ENCODE measurements around the gene PLCL2. TPM values are rescaled to one million over a fixed set of nuclear protein-coding genes. Genes with fewer than 3 reads are reported as not detected.

Gene PLCL2
- total RNA-seq, 1 experiment from 2014 or later = 32.1 TPM

DNA sequence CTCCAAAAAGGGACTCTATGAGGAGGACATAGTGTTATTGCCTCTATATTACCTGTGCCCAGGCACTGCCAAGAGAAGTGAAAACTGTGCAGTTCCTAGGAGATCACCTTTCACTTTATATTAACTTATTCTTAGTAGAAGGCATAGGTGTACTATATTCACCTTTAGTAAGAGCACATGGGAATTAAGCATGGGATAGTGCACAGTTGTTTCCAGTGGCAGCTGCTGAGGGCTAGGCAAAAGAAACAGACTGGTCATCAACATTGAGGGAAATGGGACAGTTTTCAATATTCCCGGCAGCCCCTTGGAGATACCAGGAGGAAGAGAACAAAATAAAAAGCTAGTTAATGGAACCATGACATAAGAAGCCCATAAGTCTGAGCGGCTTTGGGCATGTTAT lies 100.9 kb downstream of the PLCL2 start:
- no peak overlapping the region for H3K27ac Mint-ChIP-seq

More for the DNA sequence above, 100.9 kb downstream of the PLCL2 start:
- Histone ChIP-seq H3K23me2 (ENCODE audit: insufficient read length, low read depth, low read length, poor library complexity, severe bottlenecking) (no peaks in the 10 kb centered on the region), H3K4ac (ENCODE audit: low read depth, low read length) (no peak overlapping the region), H4K20me1 (ENCODE audit: control insufficient read depth, insufficient read depth, insufficient read length) (no peaks in the 10 kb centered on the region), H3K4me1 (ENCODE audit: insufficient read depth, low read length) (no peaks in the 10 kb centered on the region), H3K9ac (ENCODE audit: extremely low read depth, insufficient read length, low read length) (no peak overlapping the region), H2BK20ac (ENCODE audit: low read depth, low read length, poor library complexity, severe bottlenecking) (no peak overlapping the region), H3K18ac (ENCODE audit: insufficient read length, low read depth, low read length) (no peak overlapping the region), H2AFZ (ENCODE audit: low read length) (no peak overlapping the region), H2BK15ac (ENCODE audit: low read depth, low read length) (no peak overlapping the region), H3K27ac (ENCODE audit: insufficient read length, low read depth, low read length) (no peak overlapping the region), H3K79me1 (ENCODE audit: insufficient read depth, low read depth, low read length, poor library complexity, severe bottlenecking) (peaks cover 6% of the 10 kb centered on the region), H4K5ac (ENCODE audit: insufficient read length, low read depth, low read length) (no peak overlapping the region), H2BK12ac (ENCODE audit: insufficient read length, low read depth, low read length) (no peak overlapping the region), H3T11ph (ENCODE audit: low read length) (no peak overlapping the region), H3K23ac (ENCODE audit: insufficient read length, low read depth, low read length) (no peak overlapping the region), H3K9me3 (ENCODE audit: control insufficient read depth, low read depth, low read length) (no peaks in the 10 kb centered on the region), H4K91ac (ENCODE audit: insufficient read length, low read depth, low read length) (no peak overlapping the region), H2AK5ac (ENCODE audit: insufficient read length, low read length) (no peak overlapping the region), H3K56ac (ENCODE audit: insufficient read length, low read depth, low read length) (no peak overlapping the region), H3K79me2 (ENCODE audit: insufficient read depth, low read length) (0 out of 2 replicates have a peak, but pooled peaks cover 1% of the 10 kb centered on the region), H3K4me2 (ENCODE audit: insufficient read depth, insufficient read length, low read length) (no peak overlapping the region), H2BK120ac (ENCODE audit: low read depth, low read length, poor library complexity, severe bottlenecking) (no peak overlapping the region), H3K14ac (ENCODE audit: insufficient read depth, low read length) (no peak overlapping the region), H2BK5ac (ENCODE audit: insufficient read length, low read length) (no peak overlapping the region), H3K27me3 (ENCODE audit: insufficient read depth, low read length) (no peaks in the 10 kb centered on the region), H4K8ac (replicated peaks; ENCODE audit: insufficient read length, low read depth, low read length) (no peak overlapping the region)
- Mint-ChIP-seq H3K36me3 (ENCODE audit: insufficient read depth in 1 of 3, low read depth in 3 of 3) (peaks cover 1 to 11% (median 7%) of the 10 kb centered on the region in 3 experiments; a peak in 4 of 7 replicates), H3K4me3 (no peak overlapping the region), H3K27me3 (ENCODE audit: low read depth) (peaks cover 27% of the 10 kb centered on the region), H3K9me3 (peaks cover 7% of the 10 kb centered on the region in 2 experiments), H3K4me1 (peaks cover 3 to 9% of the 10 kb centered on the region in 2 experiments; a peak in 2 of 4 replicates)
- TF ChIP-seq, protein P1, sequence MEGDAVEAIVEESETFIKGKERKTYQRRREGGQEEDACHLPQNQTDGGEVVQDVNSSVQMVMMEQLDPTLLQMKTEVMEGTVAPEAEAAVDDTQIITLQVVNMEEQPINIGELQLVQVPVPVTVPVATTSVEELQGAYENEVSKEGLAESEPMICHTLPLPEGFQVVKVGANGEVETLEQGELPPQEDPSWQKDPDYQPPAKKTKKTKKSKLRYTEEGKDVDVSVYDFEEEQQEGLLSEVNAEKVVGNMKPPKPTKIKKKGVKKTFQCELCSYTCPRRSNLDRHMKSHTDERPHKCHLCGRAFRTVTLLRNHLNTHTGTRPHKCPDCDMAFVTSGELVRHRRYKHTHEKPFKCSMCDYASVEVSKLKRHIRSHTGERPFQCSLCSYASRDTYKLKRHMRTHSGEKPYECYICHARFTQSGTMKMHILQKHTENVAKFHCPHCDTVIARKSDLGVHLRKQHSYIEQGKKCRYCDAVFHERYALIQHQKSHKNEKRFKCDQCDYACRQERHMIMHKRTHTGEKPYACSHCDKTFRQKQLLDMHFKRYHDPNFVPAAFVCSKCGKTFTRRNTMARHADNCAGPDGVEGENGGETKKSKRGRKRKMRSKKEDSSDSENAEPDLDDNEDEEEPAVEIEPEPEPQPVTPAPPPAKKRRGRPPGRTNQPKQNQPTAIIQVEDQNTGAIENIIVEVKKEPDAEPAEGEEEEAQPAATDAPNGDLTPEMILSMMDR (conservative IDR thresholded peaks at IDR 0.05) = no peak
- WGBS (ENCODE audit: extremely low coverage, insufficient read length, low lambda C conversion rate) = no CpG with 5 or more reads among the region's 2 CpGs
- no peak for DNase-seq
